OCI-LY1 (cell line): ENCODE data around the gene PAGR1.

Source experiments
- H2AFZ ChIP-seq: fragments of 200-600 bp; sonication (generic), shearing (Covaris generic); 2 replicates; pipeline ENCODE4 v1.6.0; 2014; ENCODE audit warnings: antibody characterized with exemption, mild to moderate bottlenecking, low read length
- H3F3A ChIP-seq: fragments of 200-600 bp; sonication (generic), shearing (Covaris generic); 2 replicates; pipeline ENCODE4 v1.6.0; 2014; ENCODE audit warnings: mild to moderate bottlenecking, antibody characterized with exemption, low read length, moderate library complexity; ENCODE audit not compliant: insufficient read depth
- H3K27ac ChIP-seq: fragments of 200-600 bp; sonication (generic); 2 replicates; pipeline ENCODE4 v1.5.1; 2014; ENCODE audit warnings: low read length, mixed run types, mild to moderate bottlenecking, low read depth; ENCODE audit not compliant: poor library complexity, severe bottlenecking
- H3K27me3 ChIP-seq: fragments of 200-600 bp; sonication (generic); 2 replicates; pipeline ENCODE4 v1.6.0; 2014; ENCODE audit warnings: antibody characterized with exemption, mild to moderate bottlenecking, low read length, moderate library complexity; ENCODE audit not compliant: insufficient read depth
- H3K36me3 ChIP-seq: fragments of 200-600 bp; sonication (generic); 2 replicates; pipeline ENCODE4 v1.6.1; 2014; ENCODE audit warnings: mild to moderate bottlenecking, antibody characterized with exemption, low read length, moderate library complexity, mixed read lengths; ENCODE audit not compliant: insufficient read depth
- H3K4me1 ChIP-seq: fragments of 200-600 bp; sonication (generic); 2 replicates; pipeline ENCODE4 v1.5.1; 2014; ENCODE audit warnings: mild to moderate bottlenecking, low read length, moderate library complexity; ENCODE audit not compliant: insufficient read depth, severe bottlenecking
- H3K4me2 ChIP-seq: fragments of 200-600 bp; sonication (generic), shearing (Covaris generic); 2 replicates; pipeline ENCODE4 v1.6.1; 2014; ENCODE audit warnings: low read length
- H3K4me3 ChIP-seq: fragments of 200-600 bp; sonication (generic); 2 replicates; pipeline ENCODE4 v1.5.1; 2014; ENCODE audit warnings: low read length, low read depth, mild to moderate bottlenecking, mixed read lengths; ENCODE audit not compliant: poor library complexity, severe bottlenecking
- H3K79me2 ChIP-seq: fragments of 200-600 bp; shearing (Covaris generic); 2 replicates; pipeline ENCODE4 v1.6.1; 2016; ENCODE audit warnings: mixed run types, low read length, mixed read lengths; ENCODE audit not compliant: insufficient read depth
- H3K9ac ChIP-seq: fragments of 200-600 bp; sonication (generic), shearing (Covaris generic); 2 replicates; pipeline ENCODE4 v1.6.1; 2014; ENCODE audit warnings: mild to moderate bottlenecking, low read length, mixed read lengths
- H3K9me2 ChIP-seq: fragments of 200-600 bp; sonication (generic), shearing (Covaris generic); 2 replicates; pipeline ENCODE4 v1.6.1; 2014; ENCODE audit warnings: low read depth, mild to moderate bottlenecking, low read length, mixed read lengths
- H3K9me3 ChIP-seq: fragments of 200-600 bp; shearing (Covaris generic); 2 replicates; pipeline ENCODE4 v1.6.1; 2014; ENCODE audit warnings: low read length, mixed read lengths
- H4K20me1 ChIP-seq: fragments of 200-600 bp; sonication (generic), shearing (Covaris generic); 2 replicates; pipeline ENCODE4 v1.6.0; 2016; ENCODE audit warnings: mild to moderate bottlenecking, low read length; ENCODE audit not compliant: insufficient read depth
- CTCF ChIP-seq: fragments of 200-600 bp; sonication (generic), shearing (Covaris generic); IDR thresholded peaks from 2 replicates; pipeline ENCODE4 v1.5.1; 2017; ENCODE audit warnings: mild to moderate bottlenecking, antibody characterized with exemption, low read length, moderate library complexity, mixed read lengths
- EZH2 ChIP-seq: fragments of 200-600 bp; sonication (generic), shearing (Covaris generic); IDR thresholded peaks from 2 replicates; pipeline ENCODE4 v1.8.0; 2017; ENCODE audit warnings: borderline replicate concordance, mixed run types, mild to moderate bottlenecking, antibody characterized with exemption, low read length, moderate library complexity, mixed read lengths

PAGR1 gene

DNA sequence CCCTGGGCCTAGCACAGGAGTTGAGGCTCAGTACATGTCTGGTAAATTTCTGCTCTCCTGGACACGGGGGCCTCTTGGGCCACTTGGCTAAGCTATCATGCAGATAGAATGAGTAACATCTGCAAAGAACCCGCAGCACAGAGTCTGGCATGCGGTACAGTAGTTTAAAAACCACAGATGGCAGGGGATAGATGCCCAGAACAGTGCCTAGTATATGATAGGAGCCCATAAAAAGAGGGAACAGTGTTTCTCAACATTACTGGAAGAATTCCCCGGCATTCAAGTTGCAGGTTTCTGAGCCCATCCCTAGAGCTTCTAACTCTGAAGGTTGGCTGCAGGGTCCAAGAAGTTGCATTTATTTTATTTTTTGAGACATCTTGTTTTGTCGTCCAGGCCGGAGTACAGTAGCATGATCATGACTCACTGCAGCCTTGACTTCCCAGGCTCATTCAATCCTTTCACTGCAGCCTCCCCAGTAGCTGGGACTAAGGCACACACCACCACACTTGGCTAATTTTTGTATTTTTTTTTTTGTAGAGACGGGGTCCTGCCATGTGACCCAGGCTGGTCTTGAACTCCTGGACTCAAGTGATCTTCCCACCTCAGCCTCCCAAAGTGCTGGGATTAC, 41.3 kb downstream of the PAGR1 start:
- no peaks in the 10 kb centered on the region for H3K9me2 ChIP-seq
- no peak overlapping the region for H3K4me3 ChIP-seq
- H3K27ac ChIP-seq = no peak overlapping the region
- TF ChIP-seq EZH2 = no peak
- TF ChIP-seq CTCF = no peak
- no peak overlapping the region for H3K4me2 ChIP-seq
- no peak overlapping the region for H3K9ac ChIP-seq
- peaks cover 10% of the 10 kb centered on the region for H3K4me1 ChIP-seq
- peaks cover 28% of the 10 kb centered on the region for H3K36me3 ChIP-seq
- H3K27me3 ChIP-seq = no peaks in the 10 kb centered on the region
- H3F3A ChIP-seq = no peaks in the 10 kb centered on the region
- no peak overlapping the region for H2AFZ ChIP-seq
- H3K79me2 ChIP-seq = no peaks in the 10 kb centered on the region
- no peaks in the 10 kb centered on the region for H4K20me1 ChIP-seq
- H3K9me3 ChIP-seq = no peaks in the 10 kb centered on the region

DNA sequence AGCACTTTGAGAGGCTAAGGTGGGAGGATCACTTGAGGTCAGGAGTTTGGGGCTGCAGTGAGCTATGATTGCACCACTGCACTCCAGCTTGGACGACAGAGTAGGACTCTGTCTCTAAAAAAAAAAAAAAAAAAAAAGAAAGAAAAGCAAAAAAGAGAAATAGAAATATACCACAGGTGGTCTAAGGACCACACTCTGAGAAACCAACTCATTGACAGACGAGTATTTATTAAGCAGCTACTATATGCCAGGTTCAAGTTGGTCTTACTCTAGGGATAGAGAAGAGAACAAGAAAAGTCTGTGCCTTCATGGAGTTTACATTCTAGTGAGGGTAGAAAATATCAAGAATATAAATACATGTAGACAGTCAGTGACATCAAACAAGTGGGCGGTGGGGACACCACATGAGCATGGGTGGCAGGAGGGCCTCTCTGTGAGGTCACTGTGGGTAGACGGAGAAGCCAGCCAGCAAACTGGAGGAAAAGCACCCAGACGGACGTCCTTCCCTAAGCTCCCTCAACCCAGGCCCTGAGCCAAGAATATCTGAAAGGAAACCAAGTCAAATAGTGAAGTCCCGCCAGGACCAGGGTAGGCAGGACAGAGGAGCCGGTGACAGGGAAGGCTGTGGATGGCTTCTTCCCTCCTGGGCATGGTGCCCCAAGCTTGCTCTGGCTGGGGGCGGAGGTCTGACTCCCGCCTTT, 42.3 kb downstream of the PAGR1 start:
- no peak overlapping the region for H2AFZ ChIP-seq
- H3F3A ChIP-seq = no peaks in the 10 kb centered on the region
- H3K9me2 ChIP-seq = no peaks in the 10 kb centered on the region
- H4K20me1 ChIP-seq = no peaks in the 10 kb centered on the region
- H3K4me3 ChIP-seq = no peak overlapping the region
- no peaks in the 10 kb centered on the region for H3K79me2 ChIP-seq
- H3K9me3 ChIP-seq = no peaks in the 10 kb centered on the region
- TF ChIP-seq EZH2 = no peak
- TF ChIP-seq CTCF = no peak
- H3K27me3 ChIP-seq = no peaks in the 10 kb centered on the region
- peaks cover 28% of the 10 kb centered on the region for H3K36me3 ChIP-seq
- no peak overlapping the region for H3K4me2 ChIP-seq
- H3K27ac ChIP-seq = no peak overlapping the region
- peaks cover 12% of the 10 kb centered on the region for H3K4me1 ChIP-seq
- H3K9ac ChIP-seq = no peak overlapping the region

- Histone ChIP-seq H2AFZ (no peak overlapping the region), H3K4me1 (peaks cover 16% of the 10 kb centered on the region), H4K20me1 (no peaks in the 10 kb centered on the region), H3K79me2 (no peaks in the 10 kb centered on the region), H3K9me3 (no peaks in the 10 kb centered on the region), H3F3A (no peaks in the 10 kb centered on the region), H3K4me2 (no peak overlapping the region), H3K9me2 (no peaks in the 10 kb centered on the region), H3K27ac (no peak overlapping the region), H3K9ac (no peak overlapping the region), H3K4me3 (no peak overlapping the region), H3K36me3 (peaks cover 28% of the 10 kb centered on the region), H3K27me3 (no peaks in the 10 kb centered on the region)
- no peak for TF ChIP-seq EZH2
- no peak for TF ChIP-seq CTCF
These were observed 43.0 kb downstream of the PAGR1 start for GRCh38 chr16:29858974-29859373.
